HG03139 (cell line): ENCODE measurements around the gene SOAT2.
A peak's percentile ranks its signal among the peaks of the same experiment; 100 is the strongest.

ENCODE experiments used
- ATAC-seq: cut with Tn5 transposase; IDR thresholded peaks from one replicate; pipeline ENCODE4 v1.9.1; 2021; ENCODE audit not compliant: unreplicated experiment

Gene SOAT2

DNA sequence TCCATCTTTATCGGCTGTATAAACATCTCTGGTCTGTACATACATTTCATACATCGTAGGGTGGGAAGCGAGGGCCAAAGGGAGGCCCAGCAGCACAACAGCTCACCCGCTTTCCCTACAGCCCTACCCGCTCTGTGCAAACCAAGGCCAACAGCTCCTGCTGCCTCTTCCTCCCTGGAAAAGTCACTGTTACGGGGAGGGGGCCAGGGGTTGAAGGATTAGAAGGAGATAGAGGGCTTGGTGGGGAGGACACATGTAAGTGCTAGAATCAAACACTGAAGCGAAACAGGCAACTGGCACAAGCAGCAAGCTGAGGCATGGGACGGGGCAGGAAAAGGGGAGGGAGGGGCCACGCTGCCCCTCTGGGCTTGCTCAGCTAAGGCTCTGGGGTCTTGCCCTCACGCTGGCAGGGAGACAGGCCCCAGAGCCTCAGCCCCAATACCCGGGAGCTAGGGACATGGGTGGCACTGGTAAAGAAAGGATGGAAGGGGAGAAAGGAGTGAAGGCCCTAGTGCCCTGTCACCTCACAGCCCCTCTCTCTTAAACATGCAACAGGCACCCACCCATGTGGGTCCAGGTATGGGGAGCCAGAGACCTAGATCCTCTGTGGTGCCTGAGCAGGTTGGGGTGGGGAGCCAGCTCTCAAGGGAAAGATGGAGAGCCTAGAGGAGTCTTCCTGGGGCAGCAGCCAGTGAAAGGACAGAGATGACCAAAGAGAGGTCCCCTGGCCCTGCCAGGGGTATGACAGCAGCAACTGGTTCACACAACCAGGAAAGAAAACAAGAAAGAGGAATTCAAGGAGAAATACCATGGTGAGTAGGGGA lies 38.5 kb upstream of the SOAT2 start:
- no peak for ATAC-seq

DNA sequence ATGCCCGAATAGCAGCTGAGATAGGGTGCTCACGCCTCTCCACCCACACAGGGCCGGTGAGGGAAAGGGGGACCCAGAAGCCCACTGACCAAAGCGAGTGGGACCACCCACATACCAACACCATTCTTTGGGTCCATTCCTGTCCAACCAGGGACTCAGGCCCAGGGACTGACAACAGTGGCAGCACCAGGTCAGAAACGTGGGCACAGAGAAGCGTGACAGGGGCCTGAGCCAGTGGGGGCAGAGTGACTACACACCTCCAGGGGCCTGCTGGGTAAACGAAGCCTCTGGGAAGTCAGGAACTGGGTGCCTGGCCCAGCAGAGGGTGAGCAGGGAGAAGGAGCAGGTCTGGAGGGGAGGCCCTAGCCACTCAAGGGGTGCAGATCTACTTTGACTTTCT lies 37.8 kb upstream of the SOAT2 start:
- no peak for ATAC-seq

DNA sequence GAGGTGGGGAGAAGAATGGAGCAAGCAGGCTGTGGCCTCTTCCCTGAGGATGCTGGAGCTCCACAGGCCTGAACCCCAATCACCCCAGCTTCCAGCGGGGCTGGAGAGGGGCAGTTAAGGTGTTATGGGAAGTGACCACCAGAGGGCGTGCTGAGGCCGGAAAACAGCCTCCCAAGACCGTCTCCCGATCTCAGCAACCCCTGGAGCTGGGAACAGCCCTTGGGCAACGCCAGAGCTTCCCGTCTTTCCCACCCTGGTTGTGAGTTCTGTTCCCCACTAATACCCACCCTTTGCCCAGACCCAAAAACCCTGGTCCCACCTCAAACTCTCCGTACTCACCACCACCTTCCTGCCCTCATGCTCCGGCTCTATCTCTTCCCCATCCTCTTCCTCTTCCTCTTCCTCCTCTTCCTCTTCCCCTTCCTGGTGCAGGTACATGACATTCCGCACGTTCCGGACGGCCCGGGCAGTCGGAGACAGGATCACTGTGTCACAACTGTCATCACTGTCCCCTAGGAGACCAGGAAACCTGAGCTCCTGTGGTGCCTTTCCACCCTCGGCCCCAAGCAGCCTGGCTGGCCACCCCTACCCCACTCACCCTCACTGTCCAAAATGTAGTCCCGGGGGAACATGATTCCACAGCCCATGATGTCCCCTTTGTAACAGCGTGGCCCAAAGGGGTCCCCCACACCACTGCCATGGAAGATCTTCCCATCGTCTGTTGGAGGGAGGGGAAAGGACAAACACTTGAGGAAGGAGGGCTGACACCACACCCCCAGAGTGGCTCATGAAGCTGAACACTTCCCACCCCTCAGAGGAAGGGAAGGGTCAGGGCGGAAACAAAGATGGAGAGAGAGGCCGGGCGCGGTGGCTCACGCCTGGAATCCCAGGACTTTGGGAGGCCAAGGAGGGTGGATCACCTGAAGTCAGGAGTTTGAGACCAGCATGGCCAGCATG lies 37.0 kb upstream of the SOAT2 start:
- no peak for ATAC-seq

DNA sequence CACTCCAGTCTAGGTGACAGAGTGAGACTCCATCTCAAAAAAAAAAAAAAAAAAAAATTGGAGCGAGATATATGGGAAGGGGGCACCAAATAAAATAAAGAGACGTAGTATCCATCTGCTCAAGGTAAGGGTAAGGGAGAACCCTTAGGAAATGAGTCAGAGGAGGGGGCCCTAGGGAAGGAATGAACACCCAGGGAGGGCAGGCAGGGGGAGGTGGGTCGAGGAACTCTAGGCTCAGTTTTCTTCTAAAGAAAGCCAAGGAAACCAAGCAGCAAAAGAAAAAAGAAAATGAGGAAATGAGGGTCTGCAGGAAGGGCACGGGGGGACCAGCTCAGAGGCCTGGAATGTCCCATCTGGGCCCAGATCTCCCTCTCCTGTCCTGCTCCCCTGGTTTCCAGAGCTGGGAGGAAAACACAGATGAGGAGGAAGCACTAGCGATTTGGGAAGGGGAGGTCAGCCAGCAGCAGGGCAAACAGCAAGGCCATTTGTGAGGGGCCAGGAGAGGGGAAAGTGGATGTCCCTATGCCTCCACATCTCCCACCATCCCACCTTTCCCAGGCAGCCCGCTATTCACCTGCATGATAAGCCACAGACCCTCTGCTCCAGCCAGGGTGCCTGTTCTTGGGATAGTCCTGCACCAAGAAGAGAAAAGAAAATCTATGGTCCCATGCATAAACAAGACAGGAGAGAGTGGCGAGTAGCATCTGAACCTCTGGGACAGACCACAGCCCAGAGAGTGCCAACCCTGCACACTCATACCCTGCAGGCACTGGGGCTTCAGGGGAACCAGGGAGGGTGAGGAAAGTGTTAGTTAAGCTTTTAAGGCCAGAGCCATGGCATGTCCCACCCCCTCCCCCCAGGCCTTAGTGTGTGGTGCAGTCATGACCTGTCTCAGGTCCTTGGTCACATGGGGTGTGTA lies 36.0 kb upstream of the SOAT2 start:
- ATAC-seq, result no peak

DNA sequence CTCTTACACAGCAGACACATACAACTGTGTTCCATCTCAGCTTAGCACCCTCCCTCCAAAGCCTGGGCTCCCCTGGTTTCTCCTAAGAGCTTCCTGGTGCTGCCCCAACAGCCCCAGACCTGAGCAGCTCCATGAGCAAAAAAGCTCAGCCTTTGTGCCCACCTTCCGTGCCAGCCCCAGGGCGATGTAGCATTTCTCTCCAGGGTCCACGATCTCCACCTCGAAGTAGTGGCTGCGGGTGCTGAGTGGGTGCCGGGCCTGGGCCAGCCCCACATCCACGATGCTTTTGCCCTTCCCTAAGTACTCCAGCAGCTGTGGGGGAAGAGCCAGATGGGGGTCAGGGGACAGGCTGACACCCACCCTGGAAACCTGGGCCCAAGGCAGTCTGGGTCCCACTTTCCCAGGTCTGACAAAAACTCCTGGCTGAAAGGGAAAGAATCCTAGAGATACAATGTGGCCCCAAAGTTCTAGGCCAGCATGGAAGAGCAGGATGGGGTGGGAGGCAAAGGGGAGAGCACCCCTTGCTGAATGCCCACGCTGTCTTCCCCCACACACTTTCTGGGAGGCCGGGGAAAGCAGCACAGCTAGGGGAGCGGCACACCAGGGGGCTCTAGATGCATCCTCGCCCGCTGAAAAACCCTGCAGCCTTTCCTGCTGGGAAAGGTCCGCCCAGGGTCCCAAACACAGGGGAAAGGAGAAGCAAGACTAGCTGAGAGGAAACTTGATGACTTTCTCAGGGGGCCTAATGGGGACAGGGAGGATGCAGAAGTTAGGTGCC lies 35.1 kb upstream of the SOAT2 start:
- ATAC-seq, result no peak

DNA sequence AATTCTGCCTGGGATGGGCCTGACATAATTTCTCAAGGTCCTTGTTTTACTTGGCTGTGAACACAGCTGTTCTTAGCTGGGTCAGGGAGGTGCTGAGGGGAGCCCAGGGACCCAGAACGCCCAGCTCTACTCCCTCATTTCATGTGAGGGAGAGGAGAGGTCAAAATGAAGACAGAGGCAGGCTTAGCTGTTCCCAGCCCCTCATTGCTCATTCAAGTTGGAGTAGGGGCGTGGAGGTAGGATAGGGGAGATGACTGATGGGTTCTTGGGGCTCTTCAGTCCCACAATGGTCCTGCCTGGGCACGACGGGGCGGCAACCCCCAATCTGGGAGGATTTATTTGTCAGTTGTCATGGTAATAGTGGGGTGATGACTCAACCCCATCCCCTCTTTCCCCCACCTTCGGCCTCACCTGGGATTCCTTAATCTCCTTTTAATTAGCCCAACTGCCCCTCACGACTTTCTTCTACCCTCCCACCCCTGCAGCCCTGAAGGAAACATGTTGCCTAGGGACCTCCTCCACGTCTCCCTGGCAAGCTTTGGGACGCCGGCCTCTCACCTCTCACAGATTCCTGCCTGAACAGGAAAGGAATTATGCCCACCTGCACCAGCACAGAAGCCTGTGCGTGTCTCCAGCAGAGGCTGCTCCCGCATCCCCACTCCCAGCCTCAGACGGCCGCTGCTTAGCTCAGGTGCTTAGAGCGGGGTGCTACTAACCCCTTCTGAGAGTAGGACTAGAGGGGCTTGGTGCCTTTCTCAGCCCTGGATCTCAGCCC lies 34.3 kb upstream of the SOAT2 start:
- no peak for ATAC-seq

DNA sequence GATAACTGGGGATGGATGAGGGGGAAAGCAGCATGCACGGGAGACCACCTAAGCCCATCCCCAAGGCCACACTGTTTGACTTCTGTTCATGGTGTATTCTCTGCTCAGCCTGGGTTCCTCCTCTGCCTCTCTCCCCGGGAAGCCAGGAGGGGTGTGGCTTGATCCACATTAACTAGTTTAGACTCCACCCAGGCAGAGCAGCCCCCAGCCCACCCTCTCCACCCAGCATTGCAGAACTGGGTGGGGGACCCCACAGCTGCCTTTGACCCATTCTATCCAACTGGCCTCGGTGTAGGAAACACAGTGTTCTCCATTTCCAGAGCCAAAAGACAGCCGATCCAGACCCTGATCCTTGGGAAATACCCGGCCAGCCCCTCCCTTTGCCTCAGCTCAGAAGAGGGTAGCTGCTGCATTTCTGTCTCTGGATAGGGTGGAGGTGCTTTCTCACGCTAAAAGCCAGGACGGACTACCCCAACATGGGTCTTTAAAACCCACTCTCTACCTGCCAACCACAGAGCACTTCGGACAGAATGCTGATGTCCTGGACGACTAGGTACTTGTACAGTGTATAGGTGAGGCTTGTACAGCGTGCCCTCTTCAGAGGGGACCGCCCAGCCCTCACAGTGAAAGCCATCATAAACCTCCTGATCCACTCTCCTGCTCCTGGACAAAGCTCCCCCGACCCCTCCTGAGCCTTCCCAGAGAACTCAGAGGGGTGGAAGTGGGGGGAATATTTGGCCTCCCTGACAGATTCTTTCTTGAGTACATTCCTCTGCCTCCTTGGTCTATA lies 33.5 kb upstream of the SOAT2 start:
- ATAC-seq, result no peak

DNA sequence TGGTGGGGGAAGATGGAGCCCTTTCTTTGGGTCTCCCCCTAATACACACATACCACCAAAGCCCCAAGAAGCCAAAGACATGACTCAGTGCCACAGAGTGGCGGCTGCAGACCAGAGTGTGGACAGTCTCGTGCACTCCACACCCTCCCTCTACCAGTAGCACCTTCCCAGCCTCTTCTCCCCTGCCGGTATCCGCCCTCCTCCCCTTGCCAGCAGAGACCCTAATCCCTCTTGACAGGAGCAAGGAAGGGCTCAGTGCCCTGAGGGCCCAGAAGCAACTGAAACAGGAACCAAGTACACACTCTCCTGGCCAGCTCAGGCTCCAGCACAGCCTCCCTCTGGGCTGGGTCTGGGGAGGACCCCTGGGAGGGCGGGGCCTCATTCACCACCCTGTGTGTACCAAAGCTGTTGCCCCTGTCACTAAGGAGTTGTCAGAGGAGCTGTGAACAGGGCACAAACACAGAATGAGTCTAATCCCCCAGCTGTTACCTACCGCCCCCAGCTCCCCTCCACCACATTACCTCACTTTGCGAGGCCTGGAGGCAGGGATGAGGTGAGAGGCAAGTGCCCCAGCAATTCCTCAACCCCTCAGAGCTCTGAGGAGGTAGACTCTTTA lies 32.3 kb upstream of the SOAT2 start:
- ATAC-seq, result no peak

DNA sequence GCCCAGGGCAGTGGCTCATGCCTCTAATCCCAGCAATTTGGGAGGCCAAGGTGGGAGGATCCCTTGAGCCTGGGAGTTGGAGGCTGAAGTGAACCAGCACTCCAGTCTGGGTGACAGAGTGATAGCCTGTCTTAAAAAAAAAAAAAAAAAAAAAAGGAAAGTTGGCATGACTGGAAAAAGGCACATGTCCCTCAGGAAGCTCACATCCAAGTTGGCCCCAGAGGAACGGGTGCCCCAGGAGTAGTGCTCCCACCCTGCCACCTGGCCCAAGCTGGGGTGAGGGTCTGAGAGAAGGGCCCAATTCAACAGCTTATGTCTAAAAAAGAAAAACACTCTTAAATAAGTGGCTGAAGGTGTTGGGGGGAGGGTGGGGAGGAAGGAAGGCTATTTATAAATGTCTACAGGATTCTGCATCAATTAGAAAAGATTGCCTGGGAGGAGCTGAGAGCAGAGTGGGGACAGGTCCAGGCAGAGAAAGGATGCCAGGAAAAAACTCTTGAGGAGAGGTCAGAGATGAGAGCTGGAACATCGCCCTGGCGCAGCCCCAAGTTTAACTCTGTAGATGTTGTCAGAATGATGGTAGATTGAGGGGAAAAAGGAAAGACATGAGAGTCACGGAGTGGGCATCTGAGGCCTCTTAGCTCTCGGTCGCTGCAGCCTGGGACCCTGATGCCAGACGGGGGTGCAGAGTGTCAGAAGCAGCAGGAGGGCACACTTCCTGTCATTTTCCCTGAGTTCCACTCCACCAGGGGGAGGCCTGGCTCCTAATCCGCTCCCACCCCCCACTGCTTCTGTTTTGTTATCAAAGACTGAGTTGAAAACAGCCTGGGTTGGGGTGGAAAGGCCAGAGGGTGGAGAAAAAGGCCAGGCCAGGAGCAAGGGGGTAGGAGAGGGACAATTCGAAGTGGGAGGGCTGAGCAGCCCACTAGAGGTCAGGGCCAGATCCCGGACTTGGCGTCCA lies 31.4 kb upstream of the SOAT2 start:
- ATAC-seq, result no peak

DNA sequence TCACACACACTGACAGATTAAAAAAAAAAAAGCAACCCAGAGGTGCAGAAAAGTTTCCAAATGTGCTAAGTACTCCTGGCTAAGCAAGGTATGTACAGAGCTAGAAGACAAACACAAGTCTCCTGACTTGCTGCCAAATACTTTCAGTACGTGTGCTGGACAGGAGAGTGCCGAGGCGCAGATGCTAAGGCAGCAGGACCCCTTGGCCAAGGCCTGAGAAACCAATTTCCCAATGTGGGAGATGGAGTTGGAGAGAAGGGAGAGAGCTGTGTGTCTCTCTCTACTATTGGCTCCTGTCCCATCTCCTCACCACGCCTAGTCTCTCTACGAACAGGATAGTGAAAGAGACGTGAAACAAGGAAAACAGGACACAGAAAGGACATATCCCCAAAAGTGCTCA lies 29.4 kb upstream of the SOAT2 start:
- ATAC-seq, result no peak

DNA sequence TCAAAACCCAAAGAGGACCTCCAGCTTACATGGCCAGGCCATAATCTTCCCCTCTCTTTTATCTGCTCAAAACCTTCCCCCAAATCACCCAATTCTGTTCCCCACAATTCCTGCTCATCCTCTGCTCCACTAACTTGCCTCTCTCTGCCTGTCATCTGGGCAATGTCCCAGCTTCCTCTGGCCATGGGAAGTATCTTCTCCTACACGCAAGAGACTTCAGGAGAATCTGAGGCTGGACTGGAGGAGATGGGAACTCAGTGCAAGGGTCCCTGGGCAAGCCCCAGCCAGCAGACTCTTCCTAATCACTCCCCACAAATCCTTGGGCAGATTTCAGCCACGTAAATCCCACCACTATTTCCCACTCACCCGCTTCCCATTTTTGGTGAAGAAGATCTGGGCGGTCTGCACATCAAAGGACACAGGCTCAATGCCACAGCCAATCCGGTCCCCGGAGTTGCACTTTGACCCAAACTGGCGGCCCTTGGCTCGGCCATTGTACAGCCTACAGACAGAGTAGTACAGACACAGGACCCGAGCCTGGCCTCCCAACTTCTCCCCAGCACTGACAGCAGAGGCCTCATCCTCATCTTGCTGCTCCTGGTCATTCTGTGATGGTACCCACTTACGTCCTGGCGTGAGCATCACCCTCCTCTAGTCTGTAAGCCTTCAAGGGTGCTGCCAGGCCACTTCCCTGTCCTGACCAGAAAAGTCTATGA lies 28.8 kb upstream of the SOAT2 start:
- ATAC-seq, result no peak

DNA sequence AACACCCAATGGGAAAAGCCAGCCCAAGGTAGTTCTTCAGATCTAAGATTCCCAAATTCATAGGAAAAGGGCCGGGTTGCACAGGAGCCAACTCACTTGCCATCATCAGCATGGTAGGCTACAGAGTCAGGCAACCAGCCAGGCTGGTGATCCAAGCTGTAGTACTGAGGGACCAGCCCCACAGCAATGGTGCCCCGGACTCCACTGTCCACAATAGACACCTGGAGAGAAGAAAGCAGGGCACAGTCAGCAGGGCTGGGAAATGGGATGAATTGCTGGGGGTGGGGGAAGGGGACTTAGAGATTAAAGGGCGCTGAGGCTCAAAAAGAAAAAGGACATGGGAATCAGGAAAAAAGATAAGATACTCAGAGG lies 28.3 kb upstream of the SOAT2 start:
- ATAC-seq, result no peak

DNA sequence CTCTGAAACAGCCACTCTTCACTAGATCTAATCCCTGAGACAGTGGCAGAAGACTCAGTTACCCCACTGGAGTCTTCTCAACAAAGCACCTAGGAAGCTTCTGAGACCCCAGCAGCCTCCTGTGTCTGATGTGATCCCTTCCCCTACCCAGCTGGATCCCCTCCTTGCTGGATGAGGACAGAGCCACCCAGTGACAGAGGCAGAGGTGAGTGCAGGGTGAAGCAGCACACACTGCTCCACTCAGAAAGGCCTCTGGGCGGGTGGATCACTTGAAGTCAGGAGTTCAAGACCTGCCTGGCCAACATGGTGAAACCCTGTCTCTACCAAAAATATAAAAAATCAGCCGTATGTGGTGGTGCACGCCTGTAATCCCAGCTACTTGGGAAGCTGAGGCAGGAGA lies 26.8 kb upstream of the SOAT2 start:
- no peak for ATAC-seq

DNA sequence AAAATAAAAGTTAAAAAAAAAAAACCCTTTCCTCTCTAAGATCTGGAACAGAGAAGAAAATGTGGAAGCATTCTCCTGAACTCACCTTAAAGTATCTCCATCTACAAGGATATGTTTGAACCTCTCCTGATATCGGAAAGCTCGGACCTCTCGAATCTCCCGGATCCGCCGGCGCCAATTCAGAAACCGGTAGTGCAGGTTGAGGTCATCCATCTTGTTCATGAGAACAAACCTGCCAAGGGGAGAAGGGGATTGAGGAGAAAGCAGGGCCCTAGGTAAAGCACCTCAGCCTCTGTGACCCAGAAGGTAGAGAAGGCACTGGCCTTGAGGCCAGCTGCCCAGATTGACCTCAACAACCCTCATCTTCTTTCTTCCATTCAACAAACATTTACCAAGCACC lies 26.3 kb upstream of the SOAT2 start:
- no peak for ATAC-seq

DNA sequence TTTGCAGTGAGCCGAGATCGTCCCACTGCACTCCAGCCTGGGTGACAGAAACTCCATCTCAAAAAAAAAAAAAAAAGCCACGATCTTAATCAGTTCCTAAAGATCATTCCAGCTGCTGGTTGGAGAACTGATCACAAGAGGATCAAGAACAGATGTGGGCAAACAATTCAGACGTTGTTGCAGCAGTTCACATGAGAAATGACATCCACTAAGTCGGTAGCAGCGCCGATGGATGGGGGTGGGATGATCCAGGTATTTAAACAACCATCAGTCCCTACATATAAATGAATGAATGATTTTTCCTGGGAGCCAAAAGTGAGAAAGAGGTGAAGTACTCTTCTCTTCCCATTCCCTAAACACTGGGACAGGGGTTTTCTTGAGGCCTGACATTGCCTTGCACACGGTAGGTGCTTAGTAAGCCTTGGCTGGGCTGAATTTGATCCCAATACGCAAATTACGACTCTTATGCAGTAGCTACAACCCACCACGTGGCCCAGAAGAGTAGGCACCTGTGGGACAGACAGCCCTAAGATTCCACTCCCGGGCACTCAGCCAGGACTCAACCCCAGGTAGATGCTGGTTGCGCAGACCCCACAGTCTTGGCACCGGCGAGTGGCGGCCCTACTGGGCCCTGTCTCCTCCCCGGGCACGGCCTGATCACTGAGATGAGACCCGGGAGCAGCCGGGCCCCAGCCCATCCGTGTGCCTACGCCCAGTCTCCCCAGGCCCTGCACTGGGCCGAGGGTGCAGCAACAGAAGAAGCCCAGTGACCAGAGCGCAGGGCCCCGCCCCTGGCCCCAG lies 24.7 kb upstream of the SOAT2 start:
- ATAC-seq, result peak; percentile 7
